Lower leg skin (tissue), 3 donors: ENCODE data around the gene PXK.

ENCODE experiments used
- CTCF ChIP-seq, 3 donors: fragments of 450-650 bp; IDR thresholded peaks; one replicate each; pipeline ENCODE4 v1.5.1; 2016; ENCODE audit warnings: antibody characterized with exemption in 3 of 3, mild to moderate bottlenecking in 3 of 3, moderate library complexity in 2 of 3
- POLR2A ChIP-seq, 2 donors: fragments of 450-650 bp; IDR thresholded peaks; one replicate each; pipeline ENCODE4 v1.6.1; 2016 to 2017; ENCODE audit warnings: antibody characterized with exemption in 2 of 2, mild to moderate bottlenecking in 1 of 2, moderate library complexity in 1 of 2

GRCh38 chr3:58355179-58355578, 22.5 kb downstream of the PXK start:
- TF ChIP-seq CTCF (IDR thresholded peaks at IDR 0.05) (no peak), POLR2A (IDR thresholded peaks at IDR 0.05) (no peak)
